K562 (cell line): ENCODE results near the gene FOXP4. TPM values are rescaled to one million over a fixed set of nuclear protein-coding genes. Genes with fewer than 3 reads are reported as not detected.

ENCODE experiments used
- ARID1B ChIP-seq: fragments of 450-650 bp; IDR thresholded peaks from 2 replicates; pipeline ENCODE4 v1.6.1; 2016; ENCODE audit warnings: antibody characterized with exemption, mild to moderate bottlenecking, inconsistent platforms
- ATF1 ChIP-seq, 2 experiments: fragments of 450-650 bp in 1 of 2; IDR thresholded peaks; 2 replicates each; pipeline ENCODE4 v1.6.1; 2016; ENCODE audit warnings: missing compliant biosample characterization in 1 of 2, missing genetic modification characterization in 1 of 2
- DPF2 ChIP-seq: fragments of 450-650 bp; IDR thresholded peaks from 2 replicates; pipeline ENCODE4 v1.6.1; 2016
- ETV6 ChIP-seq, 3 experiments: fragments of 150-350 bp in 1 of 3; sonication (generic) in 1 of 3; formaldehyde crosslinking in 1 of 3; IDR thresholded peaks; 2 replicates each; pipeline versions ENCODE4 v1.6.1 to v1.8.0; 2014 to 2022; ENCODE audit warnings: borderline replicate concordance in 2 of 3, low read depth in 2 of 3, antibody characterized with exemption in 1 of 3, low read length in 1 of 3, mild to moderate bottlenecking in 1 of 3, missing genetic modification reagents in 1 of 3
- HDAC8 ChIP-seq: fragments of 450-650 bp; IDR thresholded peaks from 2 replicates; pipeline ENCODE4 v1.6.1; 2016; ENCODE audit warnings: mild to moderate bottlenecking, missing genetic modification characterization, moderate library complexity, missing compliant biosample characterization
- MAX ChIP-seq: sonication (generic); formaldehyde crosslinking; IDR thresholded peaks from 2 replicates; pipeline ENCODE4 v1.9.0; 2022; ENCODE audit warnings: mild to moderate bottlenecking, missing genetic modification reagents
- MITF ChIP-seq: IDR thresholded peaks from 2 replicates; pipeline ENCODE4 v1.6.1; 2014; ENCODE audit warnings: antibody characterized with exemption
- MTA3 ChIP-seq: fragments of 450-650 bp; formaldehyde crosslinking; IDR thresholded peaks from 2 replicates; pipeline ENCODE4 v1.6.1; 2017; ENCODE audit warnings: mild to moderate bottlenecking, borderline replicate concordance
- PHB ChIP-seq: fragments of 250-450 bp; sonication (Bioruptor Pico); IDR thresholded peaks from 2 replicates; pipeline ENCODE4 v1.5.0; 2021
- SAP30 ChIP-seq: fragments of 200-600 bp; sonication (generic); IDR thresholded peaks from 2 replicates; pipeline ENCODE4 v1.6.1; 2012; ENCODE audit warnings: borderline replicate concordance, low read depth, mild to moderate bottlenecking, moderate library complexity, low read length, control low read depth, inconsistent platforms; ENCODE audit not compliant: insufficient read depth, poor library complexity, severe bottlenecking
- SMAD4 ChIP-seq: fragments of 250-450 bp; sonication (Bioruptor Pico); conservative IDR thresholded peaks from 2 replicates; pipeline ENCODE4 v1.8.0; 2021; ENCODE audit warnings: inconsistent platforms, mild to moderate bottlenecking, moderate library complexity
- TCF7 ChIP-seq: sonication (generic); IDR thresholded peaks from 2 replicates; pipeline ENCODE4 v1.6.1; 2016; ENCODE audit warnings: antibody characterized with exemption, borderline replicate concordance
- VEZF1 ChIP-seq: fragments of 200-800 bp; sonication (Bioruptor generic); IDR thresholded peaks from 2 replicates; pipeline ENCODE4 v1.6.1; 2017; ENCODE audit warnings: missing genetic modification characterization, missing compliant biosample characterization
- ZBTB2 ChIP-seq: fragments of 450-650 bp; IDR thresholded peaks from 2 replicates; pipeline ENCODE4 v1.6.1; 2016; ENCODE audit warnings: antibody characterized with exemption
- polyA plus RNA-seq, 8 experiments: library from polyadenylated mRNA; depleted of rRNA in 4 of 8; stranded (reverse) in 5 of 8; unstranded in 3 of 8; fragments of >200 nt; fragmentation: Nextera tagmentation in 2 of 8; fragmentation: Illumina TruSeq in 1 of 8; extraction: Ambion mirVana in 2 of 8; extraction: Trizol in 1 of 8; gene quantifications; 2 replicates each; pipeline versions ENCODE4 v1.2.1 to v1.2.3, GENCODE V29; 2011 to 2014; ENCODE audit warnings: inconsistent platforms in 1 of 8, missing spikeins in 1 of 8
- total RNA-seq, 7 experiments: library from RNA; depleted of rRNA in 6 of 7; stranded (reverse); fragments of >200 nt in 6 of 7; fragmentation: Illumina TruSeq in 2 of 7; extraction: Trizol in 2 of 7; gene quantifications; 2 replicates each; pipeline versions ENCODE4 v1.2.1 to v1.2.3, GENCODE V29; 2011 to 2021; ENCODE audit warnings: low replicate concordance in 1 of 7

FOXP4 gene
- total and polyA plus RNA-seq, 9 of the 15 experiments (the other 6 are each of a cell fraction or from before 2014, with no cell fraction given), result 0.11 to 29.4 (median 2.3) TPM

DNA sequence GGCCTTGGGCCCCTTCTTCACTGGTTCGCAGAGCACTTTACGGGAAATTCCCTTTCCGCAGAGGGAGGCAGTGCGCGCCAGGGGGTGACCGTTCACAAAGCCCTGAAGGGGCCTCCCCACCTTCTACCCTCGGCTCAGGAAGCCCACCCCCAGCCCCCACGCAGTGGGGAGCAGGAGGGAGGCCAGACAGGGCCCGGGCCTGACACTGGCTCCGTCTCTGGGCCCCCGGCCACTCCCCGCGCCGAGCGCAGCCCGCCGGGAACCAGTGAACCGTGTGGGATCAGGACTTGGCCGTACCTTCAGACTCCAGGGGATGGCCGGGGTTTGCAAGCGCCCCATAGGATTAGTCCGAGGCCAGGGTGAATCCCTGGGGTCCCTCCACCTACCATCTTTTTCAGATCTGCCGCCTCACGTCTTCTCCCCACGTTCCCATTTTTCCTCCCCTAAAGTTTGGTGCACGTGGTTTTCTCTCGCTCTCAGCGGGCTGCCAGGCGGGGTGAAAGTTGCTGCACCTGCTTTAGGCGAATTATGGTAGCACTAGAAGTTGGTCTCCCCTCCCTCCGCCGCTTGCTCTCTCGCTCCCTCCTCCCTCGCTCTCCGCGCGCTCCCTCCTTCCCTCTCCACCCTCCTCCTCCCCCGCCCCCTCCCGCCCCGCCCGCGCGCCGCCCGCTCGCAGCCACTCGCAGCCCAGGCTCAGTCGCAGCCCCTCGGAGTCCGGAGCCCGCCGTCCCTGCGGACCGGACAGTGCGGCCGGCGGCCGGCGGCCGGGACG lies at the start of gene FOXP4 (continued):
- TF ChIP-seq MTA3 (peak; percentile 75; the same call in 1 of the 2 replicates), MAX (CRISPR knock-in tag) (peak; percentile 90), ZBTB2 (peak; percentile 58; the same call in 1 of the 2 replicates), ATF1 (CRISPR knock-in tag; IDR thresholded peaks at IDR 0.05) (no peak), ATF1 (tag; IDR thresholded peaks at IDR 0.05) (peak; percentile 52; the same call in 1 of the 2 replicates), DPF2 (peak; percentile 74), SMAD4 (CRISPR knock-in tag) (peak; percentile 43; the same call in 1 of the 2 replicates), SAP30 (peak; percentile 34), TCF7 (0 out of 2 replicates have a peak, but pooled peaks have one; percentile 45), PHB (CRISPR knock-in tag) (0 out of 2 replicates have a peak, but pooled peaks have one; percentile 45), ARID1B (peak; percentile 42; the same call in 1 of the 2 replicates), MITF (peak; percentile 46; the same call in 1 of the 2 replicates), VEZF1 (CRISPR knock-in tag) (peak; percentile 99), ETV6 (IDR thresholded peaks at IDR 0.05; ENCODE audit: borderline replicate concordance in 1 of 2, low read depth in 2 of 2, low read length in 1 of 2) (no peak), ETV6 (CRISPR knock-in tag; IDR thresholded peaks at IDR 0.05; ENCODE audit: borderline replicate concordance) (0 out of 2 replicates have a peak, but pooled peaks have one; percentile 39), HDAC8 (tag) (0 out of 2 replicates have a peak, but pooled peaks have one; percentile 18)
